Endothelial cell of umbilical vein (primary cell): ENCODE results near the gene LCT. TPM values are rescaled to one million over a fixed set of nuclear protein-coding genes. Genes with fewer than 3 reads are reported as not detected.

Source experiments
- BruUV-seq: library from RNA; stranded (reverse); fragments of 400-500 nt; replicated peaks from 2 replicates; lab custom pipeline; 2021; lab: Mats Ljungman, UMichigan
- CTCF ChIA-PET: fragments of 300-600, 350-600 bp; sonication (Branson Sonifier 250); formaldehyde crosslinking; loops from one replicate; lab custom pipeline; 2021; ENCODE audit warnings: antibody characterized with exemption, inconsistent platforms; lab: Charles Lee
- POLR2A ChIA-PET: fragments of 300-600, 350-600 bp; sonication (Branson Sonifier 250); formaldehyde crosslinking; loops from one replicate; lab custom pipeline; 2021; ENCODE audit warnings: antibody characterized with exemption, inconsistent platforms; lab: Charles Lee
- DNase-seq: peaks from one replicate; pipeline ENCODE4 v3.0.0-alpha.2; 2011; ENCODE audit warnings: low read depth, low spot score
- FAIRE-seq: peaks from 2 replicates; lab custom pipeline; 2011; peaks lifted over from hg19 to GRCh38; lab: Jason Lieb, UNC
- H2AFZ ChIP-seq: 2 replicates; pipeline ENCODE4 v1.6.0; 2012; ENCODE audit warnings: low read depth, low read length, control low read depth, inconsistent platforms
- H3K27ac ChIP-seq: 2 replicates; pipeline ENCODE4 v1.5.1; 2011; ENCODE audit warnings: low read depth, mild to moderate bottlenecking, control low read depth, low read length, moderate library complexity; ENCODE audit not compliant: insufficient read depth
- H3K27me3 ChIP-seq, 2 experiments: 2 replicates each; pipeline versions ENCODE4 v1.6.0 to v1.6.1; 2011; ENCODE audit warnings: low read length in 2 of 2, mixed read lengths in 1 of 2; ENCODE audit not compliant: control insufficient read depth in 2 of 2, insufficient read depth in 2 of 2
- H3K36me3 ChIP-seq, 2 experiments: 2 replicates in 1 of 2; 3 replicates in 1 of 2; pipeline ENCODE4 v1.5.1; 2011; ENCODE audit warnings: low read length in 2 of 2, mild to moderate bottlenecking in 1 of 2, moderate library complexity in 1 of 2; ENCODE audit not compliant: control insufficient read depth in 2 of 2, insufficient read depth in 2 of 2; ENCODE audit errors: extremely low read depth in 1 of 2
- H3K4me1 ChIP-seq: 3 replicates; pipeline ENCODE4 v1.5.1; 2011; ENCODE audit warnings: mild to moderate bottlenecking, low read length; ENCODE audit not compliant: control insufficient read depth, insufficient read depth; ENCODE audit errors: extremely low read depth
- H3K4me2 ChIP-seq: 2 replicates; pipeline ENCODE4 v1.6.1; 2011; ENCODE audit warnings: low read length, control low read depth, mixed read lengths; ENCODE audit not compliant: insufficient read depth
- H3K4me3 ChIP-seq, 3 experiments: fragments of 200-600 bp in 1 of 3; sonication (generic), shearing (Covaris generic) in 1 of 3; replicated peaks in 1 of 3; 2 replicates each; pipeline ENCODE4 v1.5.1; 2011 to 2016; ENCODE audit warnings: control low read depth in 3 of 3, low read length in 3 of 3, mild to moderate bottlenecking in 2 of 3, inconsistent platforms in 1 of 3, low read depth in 1 of 3, moderate library complexity in 1 of 3; ENCODE audit not compliant: insufficient read depth in 1 of 3
- H3K79me2 ChIP-seq: 2 replicates; pipeline ENCODE4 v1.6.0; 2012; ENCODE audit warnings: low read length, inconsistent platforms; ENCODE audit not compliant: control insufficient read depth, insufficient read depth
- H3K9ac ChIP-seq: replicated peaks from 2 replicates; pipeline ENCODE3; 2011; ENCODE audit warnings: low read length, control low read depth; ENCODE audit not compliant: insufficient read depth; ENCODE audit errors: extremely low read depth
- H3K9me1 ChIP-seq: replicated peaks from 3 replicates; pipeline ENCODE4 v1.6.0; 2011; ENCODE audit warnings: mild to moderate bottlenecking, low read length; ENCODE audit not compliant: control insufficient read depth, insufficient read depth; ENCODE audit errors: extremely low read depth
- H3K9me3 ChIP-seq: replicated peaks from 2 replicates; pipeline ENCODE4 v1.5.1; 2012; ENCODE audit warnings: low read length, inconsistent platforms; ENCODE audit not compliant: control insufficient read depth, insufficient read depth
- H4K20me1 ChIP-seq: replicated peaks from 2 replicates; pipeline ENCODE3; 2011; ENCODE audit warnings: mild to moderate bottlenecking, low read length; ENCODE audit not compliant: control insufficient read depth, insufficient read depth; ENCODE audit errors: extremely low read depth
- EZH2 ChIP-seq: IDR thresholded peaks from 2 replicates; pipeline ENCODE4 v1.6.1; 2012; ENCODE audit warnings: borderline replicate concordance, low read depth, mild to moderate bottlenecking, moderate library complexity, low read length, inconsistent platforms; ENCODE audit not compliant: severe bottlenecking
- FOS ChIP-seq: IDR thresholded peaks from 2 replicates; pipeline ENCODE4 v1.6.1; 2011; ENCODE audit warnings: mild to moderate bottlenecking, low read length, moderate library complexity, borderline replicate concordance; ENCODE audit not compliant: insufficient read depth
- GATA2 ChIP-seq: IDR thresholded peaks from 2 replicates; pipeline ENCODE4 v1.7.0; 2011; ENCODE audit warnings: low read depth, mild to moderate bottlenecking, moderate library complexity, mixed read lengths, low read length; ENCODE audit not compliant: insufficient read length, insufficient read depth
- JUN ChIP-seq: IDR thresholded peaks from 2 replicates; pipeline ENCODE4 v1.6.1; 2011; ENCODE audit warnings: borderline replicate concordance, low read depth; ENCODE audit not compliant: insufficient read length, insufficient read depth
- MYC ChIP-seq: IDR thresholded peaks from one replicate; pipeline ENCODE4 v1.6.1; 2011; ENCODE audit warnings: mild to moderate bottlenecking, low read depth, low read length
- POLR2A ChIP-seq: IDR thresholded peaks from 2 replicates; pipeline ENCODE4 v1.6.1; 2012; ENCODE audit warnings: low read depth, mild to moderate bottlenecking, control low read depth, low read length
- POLR2AphosphoS5 ChIP-seq: IDR thresholded peaks from 2 replicates; pipeline ENCODE4 v1.6.1; 2012; ENCODE audit warnings: low read depth, mild to moderate bottlenecking, control low read depth, low read length, moderate library complexity; ENCODE audit not compliant: insufficient read depth
- dilution Hi-C: fragments of 300-500 bp; cut with MboI; formaldehyde crosslinking; loops from one replicate; pipeline ENCODE4 v1.15.0; 2019; ENCODE audit warnings: low sequenced_read_pairs; ENCODE audit not compliant: extremely low pct_ligation_motif_present
- intact Hi-C: fragments of 100-400 bp; cut with micrococcal nuclease; formaldehyde crosslinking; loops from one replicate; pipeline ENCODE4 v1.10.0; 2022
- polyA plus RNA-seq, 4 experiments: library from polyadenylated mRNA; depleted of rRNA in 3 of 4; stranded (reverse) in 3 of 4; unstranded in 1 of 4; fragments of >200 nt; gene quantifications; 2 replicates each; pipeline versions ENCODE4 v1.2.1 to v1.2.3, GENCODE V29; 2011 to 2012; ENCODE audit warnings: missing spikeins in 1 of 4
- total RNA-seq: library from RNA; stranded (reverse); gene quantifications from 2 replicates; pipeline ENCODE4 v1.2.3, GENCODE V29; 2021
- TF ChIP-seq, protein P1 (sequence below), 2 donors: IDR thresholded peaks; 1 replicate in 1 of 2; 2 replicates in 1 of 2; pipeline ENCODE4 v1.5.1; 2011; ENCODE audit warnings: low read length in 2 of 2, mild to moderate bottlenecking in 2 of 2, moderate library complexity in 2 of 2, control low read depth in 1 of 2, inconsistent platforms in 1 of 2, low read depth in 1 of 2; ENCODE audit not compliant: insufficient read depth in 1 of 2; ENCODE audit errors: extremely low read depth in 1 of 2
- TF ChIP-seq, protein P2 (sequence below): IDR thresholded peaks from 2 replicates; pipeline ENCODE4 v1.6.1; 2011; ENCODE audit not compliant: insufficient read depth, insufficient read length

LCT gene
- total and polyA plus RNA-seq, 2 donors (not counting 3 experiments of a cell fraction or from before 2014, with no cell fraction given), result 0.07 TPM; not detected in 1

DNA sequence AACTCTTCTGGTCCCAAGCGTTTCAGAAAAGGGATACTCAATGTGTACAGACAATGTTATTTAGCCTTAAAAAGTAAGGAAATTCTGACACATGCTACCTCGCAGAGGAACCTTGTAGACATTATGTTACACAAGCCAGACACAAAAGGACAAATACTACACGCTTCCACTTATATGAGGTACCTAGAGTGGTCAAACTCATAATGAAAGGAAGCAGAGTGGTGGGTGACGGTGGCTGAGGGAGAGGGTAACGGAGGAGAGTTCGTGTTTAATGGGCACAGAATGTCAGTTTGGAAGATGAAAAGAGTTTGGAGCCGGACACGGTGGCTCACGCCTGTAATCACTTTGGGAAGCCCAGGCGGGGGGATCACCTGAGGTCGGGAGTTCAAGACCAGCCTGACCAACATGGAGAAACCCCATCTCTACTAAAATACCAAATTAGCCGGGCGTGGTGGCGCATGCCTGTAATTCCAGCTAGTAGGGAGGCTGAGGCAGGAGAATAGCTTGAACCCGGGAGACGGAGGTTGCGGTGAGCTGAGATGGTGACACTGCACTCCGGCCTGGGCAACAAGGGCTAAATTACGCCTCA is 37.9 kb upstream of the LCT start:
- Histone ChIP-seq H3K36me3 (peaks cover 0 to 6% of the 10 kb centered on the region in 2 experiments), H3K27ac (no peak overlapping the region), H3K79me2 (peaks cover 30% of the 10 kb centered on the region), H3K27me3 (no peaks in the 10 kb centered on the region), H3K9me1 (no peaks in the 10 kb centered on the region), H2AFZ (no peak overlapping the region), H4K20me1 (no peaks in the 10 kb centered on the region), H3K9ac (no peak overlapping the region), H3K4me1 (peaks cover 5% of the 10 kb centered on the region), H3K4me3 (peak overlapping the region in 1 of 3 experiments; percentile 75), H3K9me3 (no peaks in the 10 kb centered on the region), H3K4me2 (peak overlapping the region; percentile 85)
- CTCF ChIA-PET, result interaction anchor here (1.3 to 1.9 kb wide), 4 partner anchors 9 to 39 kb away, joined by 3 to 6 read pairs (median 4); no protein-coding TSS in a partner anchor
- no peak for TF ChIP-seq JUN
- TF ChIP-seq, protein P1, sequence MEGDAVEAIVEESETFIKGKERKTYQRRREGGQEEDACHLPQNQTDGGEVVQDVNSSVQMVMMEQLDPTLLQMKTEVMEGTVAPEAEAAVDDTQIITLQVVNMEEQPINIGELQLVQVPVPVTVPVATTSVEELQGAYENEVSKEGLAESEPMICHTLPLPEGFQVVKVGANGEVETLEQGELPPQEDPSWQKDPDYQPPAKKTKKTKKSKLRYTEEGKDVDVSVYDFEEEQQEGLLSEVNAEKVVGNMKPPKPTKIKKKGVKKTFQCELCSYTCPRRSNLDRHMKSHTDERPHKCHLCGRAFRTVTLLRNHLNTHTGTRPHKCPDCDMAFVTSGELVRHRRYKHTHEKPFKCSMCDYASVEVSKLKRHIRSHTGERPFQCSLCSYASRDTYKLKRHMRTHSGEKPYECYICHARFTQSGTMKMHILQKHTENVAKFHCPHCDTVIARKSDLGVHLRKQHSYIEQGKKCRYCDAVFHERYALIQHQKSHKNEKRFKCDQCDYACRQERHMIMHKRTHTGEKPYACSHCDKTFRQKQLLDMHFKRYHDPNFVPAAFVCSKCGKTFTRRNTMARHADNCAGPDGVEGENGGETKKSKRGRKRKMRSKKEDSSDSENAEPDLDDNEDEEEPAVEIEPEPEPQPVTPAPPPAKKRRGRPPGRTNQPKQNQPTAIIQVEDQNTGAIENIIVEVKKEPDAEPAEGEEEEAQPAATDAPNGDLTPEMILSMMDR (IDR thresholded peaks at IDR 0.05; ENCODE audit: extremely low read depth in 1 of 2, insufficient read depth in 1 of 2, low read depth in 1 of 2, low read length in 2 of 2), result no peak
- TF ChIP-seq POLR2AphosphoS5, result no peak
- TF ChIP-seq FOS, result no peak
- no peak for TF ChIP-seq MYC
- TF ChIP-seq, protein P2, sequence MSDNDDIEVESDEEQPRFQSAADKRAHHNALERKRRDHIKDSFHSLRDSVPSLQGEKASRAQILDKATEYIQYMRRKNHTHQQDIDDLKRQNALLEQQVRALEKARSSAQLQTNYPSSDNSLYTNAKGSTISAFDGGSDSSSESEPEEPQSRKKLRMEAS, result no peak
- TF ChIP-seq GATA2, result no peak
- TF ChIP-seq POLR2A, result no peak
- no peak for TF ChIP-seq EZH2
- dilution Hi-C loops, result no loop called here
- FAIRE-seq (no peak), DNase-seq (no peak)
- intact Hi-C loops, result loop anchor here (2.0 to 5.0 kb wide), 4 partner anchors 14 to 343 kb away; partner anchors contain the start of genes R3HDM1, UBXN4 and ZRANB3
- BruUV-seq, result TSS peak; percentile 18
- POLR2A ChIA-PET, result no interaction called here
